Lower leg skin (tissue), 4 donors: ENCODE measurements around the gene MTA2. TPM values are rescaled to one million over a fixed set of nuclear protein-coding genes. Genes with fewer than 3 reads are reported as not detected.
"Not testable (repeated sequence)": the region's sequence is repeated elsewhere in the genome, so short reads cannot be mapped to it uniquely, and the experiment has no call there.

Experiments
- DNase-seq, 2 donors: peaks; one replicate each; pipeline ENCODE4 v3.0.0-alpha.2; 2019; ENCODE audit warnings: low spot score in 2 of 2
- H3K4me3 ChIP-seq: fragments of 200-600 bp; sonication (generic); 2 replicates; pipeline ENCODE4 v1.5.1; 2017; ENCODE audit warnings: mild to moderate bottlenecking, low read depth; ENCODE audit not compliant: poor library complexity, severe bottlenecking
- POLR2A ChIP-seq, 2 donors: fragments of 450-650 bp; IDR thresholded peaks; one replicate each; pipeline ENCODE4 v1.6.1; 2016 to 2017; ENCODE audit warnings: antibody characterized with exemption in 2 of 2, mild to moderate bottlenecking in 1 of 2, moderate library complexity in 1 of 2
- WGBS, 2 donors: methylation state at CpG; one replicate each; pipeline ENCODE4 v1.1.5; 2018; 5-methylcytosine and 5-hydroxymethylcytosine counted together
- intact Hi-C: fragments of 100-400 bp; cut with DNase I; formaldehyde crosslinking; loops from one replicate; pipeline ENCODE4 v1.15.0; 2023; ENCODE audit warnings: low total_unique reads
- total RNA-seq, 4 donors: library from RNA; depleted of rRNA; stranded (reverse); fragments of >200 nt; gene quantifications; one replicate each; pipeline ENCODE4 v1.1.0, GENCODE V29; 2016
- TF ChIP-seq, protein P1 (sequence below), 3 donors: fragments of 450-650 bp; IDR thresholded peaks; one replicate each; pipeline ENCODE4 v1.5.1; 2016; ENCODE audit warnings: antibody characterized with exemption in 3 of 3, mild to moderate bottlenecking in 3 of 3, moderate library complexity in 2 of 3

The MTA2 gene
- total RNA-seq: 100 to 1,000 TPM in 2 of 4 donors, 10 to 100 TPM in 2; 91.3 to 139 (median 98.3) TPM

- intact Hi-C loops: no loop called here
- H3K4me3 ChIP-seq: peak within 1 kb of the TSS; percentile 81
- WGBS, 2 donors: 0 to 1% methylated on average over 29 to 64 of the region's 83 CpGs
- peak; percentile 97 to 100 for DNase-seq
- TF ChIP-seq, protein P1, sequence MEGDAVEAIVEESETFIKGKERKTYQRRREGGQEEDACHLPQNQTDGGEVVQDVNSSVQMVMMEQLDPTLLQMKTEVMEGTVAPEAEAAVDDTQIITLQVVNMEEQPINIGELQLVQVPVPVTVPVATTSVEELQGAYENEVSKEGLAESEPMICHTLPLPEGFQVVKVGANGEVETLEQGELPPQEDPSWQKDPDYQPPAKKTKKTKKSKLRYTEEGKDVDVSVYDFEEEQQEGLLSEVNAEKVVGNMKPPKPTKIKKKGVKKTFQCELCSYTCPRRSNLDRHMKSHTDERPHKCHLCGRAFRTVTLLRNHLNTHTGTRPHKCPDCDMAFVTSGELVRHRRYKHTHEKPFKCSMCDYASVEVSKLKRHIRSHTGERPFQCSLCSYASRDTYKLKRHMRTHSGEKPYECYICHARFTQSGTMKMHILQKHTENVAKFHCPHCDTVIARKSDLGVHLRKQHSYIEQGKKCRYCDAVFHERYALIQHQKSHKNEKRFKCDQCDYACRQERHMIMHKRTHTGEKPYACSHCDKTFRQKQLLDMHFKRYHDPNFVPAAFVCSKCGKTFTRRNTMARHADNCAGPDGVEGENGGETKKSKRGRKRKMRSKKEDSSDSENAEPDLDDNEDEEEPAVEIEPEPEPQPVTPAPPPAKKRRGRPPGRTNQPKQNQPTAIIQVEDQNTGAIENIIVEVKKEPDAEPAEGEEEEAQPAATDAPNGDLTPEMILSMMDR (IDR thresholded peaks at IDR 0.05): no peak
- TF ChIP-seq POLR2A (IDR thresholded peaks at IDR 0.05): no peak
Measured at GRCh38 chr11:62601372-62602140, at the start of gene MTA2. Gene MTA2 (minus strand): TSS chr11:62601865. CDS start chr11:62601450, 415 bp downstream.

DNA sequence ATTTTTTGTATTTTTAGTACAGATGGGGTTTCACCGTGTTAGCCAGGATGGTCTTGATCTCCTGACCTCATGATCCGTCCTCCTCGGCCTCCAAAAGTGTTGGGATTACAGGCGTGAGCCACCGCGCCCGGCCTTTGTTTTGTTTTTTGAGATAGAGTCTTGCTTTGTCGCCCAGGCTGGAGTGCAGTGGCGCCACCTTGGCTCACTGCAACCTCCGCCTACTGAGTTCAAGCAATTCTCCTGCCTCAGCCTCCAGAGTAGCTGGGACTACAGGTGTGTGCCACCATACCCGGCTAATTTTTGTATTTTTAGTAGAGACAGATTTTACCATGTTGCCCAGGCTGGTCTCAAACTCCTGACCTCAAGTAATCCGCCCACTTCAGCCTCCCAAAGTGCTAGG lies 48.6 kb upstream of the MTA2 start:
- DNase-seq, intact Hi-C loops, H3K4me3 ChIP-seq: not testable (repeated sequence)
- 95 to 96% methylated on average over 12 of the region's 12 CpGs for WGBS, 2 donors

GRCh38 chr11:62649486-62649885 lies 47.8 kb upstream of the MTA2 start:
- WGBS, 2 donors: 89 to 93% methylated on average over 11 of the region's 11 CpGs
- intact Hi-C loops: no loop called here
- no peak for DNase-seq
- TF ChIP-seq POLR2A (IDR thresholded peaks at IDR 0.05): no peak
- TF ChIP-seq, protein P1 (IDR thresholded peaks at IDR 0.05): no peak
- no peak overlapping the region for H3K4me3 ChIP-seq

- H3K4me3 ChIP-seq: no peak overlapping the region
- intact Hi-C loops: no loop called here
- 80 to 93% methylated on average over 5 to 11 of the region's 11 CpGs for WGBS, 2 donors
- DNase-seq: no peak
- TF ChIP-seq, protein P1 (IDR thresholded peaks at IDR 0.05): no peak
- TF ChIP-seq POLR2A (IDR thresholded peaks at IDR 0.05): no peak
Measured at GRCh38 chr11:62648967-62649364, 47.3 kb upstream of the MTA2 start.

- DNase-seq: no peak
- TF ChIP-seq, protein P1 (IDR thresholded peaks at IDR 0.05): no peak
- no peak for TF ChIP-seq POLR2A (IDR thresholded peaks at IDR 0.05)
- 86 to 89% methylated on average over 21 to 23 of the region's 24 CpGs for WGBS, 2 donors
- H3K4me3 ChIP-seq: no peak overlapping the region
- intact Hi-C loops: no loop called here
Measured at GRCh38 chr11:62648185-62648966, 46.7 kb upstream of the MTA2 start.

GRCh38 chr11:62647609-62648005 lies 45.9 kb upstream of the MTA2 start:
- WGBS, 2 donors: 70 to 91% methylated on average over 6 of the region's 6 CpGs
- intact Hi-C loops: no loop called here
- DNase-seq: no peak
- H3K4me3 ChIP-seq: no peak overlapping the region
- TF ChIP-seq POLR2A (IDR thresholded peaks at IDR 0.05): no peak
- TF ChIP-seq, protein P1 (IDR thresholded peaks at IDR 0.05): no peak
